BE2C (cell line): Measurements from ENCODE around the gene MT1X.

Experiments used
- DNase-seq: peaks from one replicate; pipeline ENCODE4 v3.0.0-alpha.2; 2020
- H3K27me3 ChIP-seq: fragments of 250-450 bp; sonication (Bioruptor Pico); 2 replicates; pipeline ENCODE4 v1.5.1; 2020; ENCODE audit warnings: mild to moderate bottlenecking
- H3K36me3 ChIP-seq: fragments of 250-450 bp; sonication (Bioruptor Pico); 2 replicates; pipeline ENCODE4 v1.5.1; 2020; ENCODE audit warnings: mild to moderate bottlenecking
- H3K4me1 ChIP-seq: fragments of 250-450 bp; sonication (Bioruptor Pico); 2 replicates; pipeline ENCODE4 v1.5.1; 2020
- H3K4me3 ChIP-seq: 2 replicates; pipeline ENCODE4 v1.5.1; 2011; ENCODE audit warnings: low read depth, low read length
- H3K9me3 ChIP-seq: fragments of 250-450 bp; sonication (Bioruptor Pico); 2 replicates; pipeline ENCODE4 v1.5.1; 2020
- TF ChIP-seq, protein P1 (sequence below): IDR thresholded peaks from 2 replicates; pipeline ENCODE4 v1.5.1; 2012; ENCODE audit warnings: mild to moderate bottlenecking, low read depth, low read length

The MT1X gene

GRCh38 chr16:56722200-56722842 lies 40.1 kb downstream of the MT1X start:
- H3K4me1 ChIP-seq, result no peaks in the 10 kb centered on the region
- no peaks in the 10 kb centered on the region for H3K9me3 ChIP-seq
- H3K36me3 ChIP-seq, result no peaks in the 10 kb centered on the region
- no peak overlapping the region for H3K4me3 ChIP-seq
- DNase-seq, result no peak
- no peaks in the 10 kb centered on the region; the same call in 1 of the 2 replicates for H3K27me3 ChIP-seq
- TF ChIP-seq, protein P1, sequence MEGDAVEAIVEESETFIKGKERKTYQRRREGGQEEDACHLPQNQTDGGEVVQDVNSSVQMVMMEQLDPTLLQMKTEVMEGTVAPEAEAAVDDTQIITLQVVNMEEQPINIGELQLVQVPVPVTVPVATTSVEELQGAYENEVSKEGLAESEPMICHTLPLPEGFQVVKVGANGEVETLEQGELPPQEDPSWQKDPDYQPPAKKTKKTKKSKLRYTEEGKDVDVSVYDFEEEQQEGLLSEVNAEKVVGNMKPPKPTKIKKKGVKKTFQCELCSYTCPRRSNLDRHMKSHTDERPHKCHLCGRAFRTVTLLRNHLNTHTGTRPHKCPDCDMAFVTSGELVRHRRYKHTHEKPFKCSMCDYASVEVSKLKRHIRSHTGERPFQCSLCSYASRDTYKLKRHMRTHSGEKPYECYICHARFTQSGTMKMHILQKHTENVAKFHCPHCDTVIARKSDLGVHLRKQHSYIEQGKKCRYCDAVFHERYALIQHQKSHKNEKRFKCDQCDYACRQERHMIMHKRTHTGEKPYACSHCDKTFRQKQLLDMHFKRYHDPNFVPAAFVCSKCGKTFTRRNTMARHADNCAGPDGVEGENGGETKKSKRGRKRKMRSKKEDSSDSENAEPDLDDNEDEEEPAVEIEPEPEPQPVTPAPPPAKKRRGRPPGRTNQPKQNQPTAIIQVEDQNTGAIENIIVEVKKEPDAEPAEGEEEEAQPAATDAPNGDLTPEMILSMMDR, result no peak

DNA sequence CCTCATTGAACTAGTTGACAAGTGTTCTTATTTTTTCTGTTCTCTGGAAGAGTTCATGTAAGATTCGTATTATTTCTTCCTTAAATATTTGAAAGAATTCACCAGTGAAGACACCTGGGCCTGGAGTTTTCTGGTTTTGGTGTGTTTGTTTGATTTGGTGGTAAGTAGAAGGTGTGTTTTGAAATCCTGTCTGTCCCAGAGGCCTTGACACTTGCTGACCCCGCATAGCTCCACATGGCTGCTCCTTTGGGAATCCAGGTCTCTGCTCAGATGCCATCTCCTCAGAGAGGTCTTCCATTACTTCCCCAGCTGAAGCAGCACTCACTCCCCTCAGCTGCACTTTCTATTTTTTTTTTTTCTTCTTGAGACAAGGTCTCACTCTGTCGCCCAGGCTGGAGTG lies 41.9 kb downstream of the MT1X start:
- Histone ChIP-seq H3K27me3 (no peaks in the 10 kb centered on the region; the same call in 1 of the 2 replicates), H3K4me1 (no peaks in the 10 kb centered on the region), H3K9me3 (no peaks in the 10 kb centered on the region), H3K36me3 (no peaks in the 10 kb centered on the region), H3K4me3 (no peak overlapping the region)
- TF ChIP-seq, protein P1, result no peak
- DNase-seq, result no peak

DNA sequence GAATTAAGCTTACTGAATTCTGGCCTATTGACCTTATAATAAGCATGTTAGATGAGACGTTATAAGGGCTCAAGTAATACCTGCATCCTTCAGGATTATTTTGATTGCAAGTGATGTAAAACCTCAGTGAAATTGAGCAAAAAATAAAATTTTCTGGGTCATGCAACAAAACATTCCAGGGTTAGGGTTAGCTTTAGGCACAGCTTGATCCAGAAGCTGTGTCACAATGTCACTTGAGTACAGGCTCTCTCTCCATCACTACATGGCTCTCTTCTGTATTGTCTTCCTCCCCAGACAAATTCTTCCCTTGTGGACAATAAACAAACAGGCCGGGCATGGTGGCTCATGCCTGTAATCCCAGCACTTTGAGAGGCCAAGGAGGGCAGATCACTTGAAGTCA lies 44.0 kb downstream of the MT1X start:
- Histone ChIP-seq H3K9me3 (no peaks in the 10 kb centered on the region), H3K4me1 (peaks cover 3% of the 10 kb centered on the region; the same call in 1 of the 2 replicates), H3K4me3 (no peak overlapping the region), H3K27me3 (no peaks in the 10 kb centered on the region; the same call in 1 of the 2 replicates), H3K36me3 (no peaks in the 10 kb centered on the region)
- TF ChIP-seq, protein P1, result no peak
- DNase-seq, result no peak

DNA sequence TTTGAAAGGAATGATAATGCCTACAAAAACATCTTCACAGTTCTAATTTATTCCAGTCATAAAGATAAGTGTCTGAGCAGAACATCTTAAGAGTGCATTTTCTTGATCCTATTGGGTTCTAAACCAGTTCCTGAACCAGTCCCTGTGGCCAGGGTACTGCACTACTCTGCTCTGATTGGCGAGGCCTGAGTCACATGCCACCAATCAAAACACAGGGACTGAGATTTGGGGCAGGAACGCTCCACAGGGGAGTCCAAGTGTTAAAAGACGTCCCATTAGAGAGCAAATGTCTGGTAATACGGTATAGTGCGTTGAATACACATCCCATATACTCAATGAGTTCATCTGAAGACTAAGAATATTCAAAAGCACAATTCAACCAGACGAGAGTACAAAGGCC lies 44.7 kb downstream of the MT1X start:
- Histone ChIP-seq H3K36me3 (no peaks in the 10 kb centered on the region), H3K4me3 (no peak overlapping the region), H3K4me1 (peaks cover 3% of the 10 kb centered on the region; the same call in 1 of the 2 replicates), H3K27me3 (no peaks in the 10 kb centered on the region; the same call in 1 of the 2 replicates), H3K9me3 (no peaks in the 10 kb centered on the region)
- DNase-seq, result no peak
- TF ChIP-seq, protein P1, result no peak

- Histone ChIP-seq H3K4me1 (peaks cover 3% of the 10 kb centered on the region; the same call in 1 of the 2 replicates), H3K27me3 (no peaks in the 10 kb centered on the region; the same call in 1 of the 2 replicates), H3K36me3 (no peaks in the 10 kb centered on the region), H3K9me3 (no peaks in the 10 kb centered on the region), H3K4me3 (no peak overlapping the region)
- TF ChIP-seq, protein P1, result no peak
- DNase-seq, result no peak
Observed at GRCh38 chr16:56728027-56728426, 45.8 kb downstream of the MT1X start.

DNA sequence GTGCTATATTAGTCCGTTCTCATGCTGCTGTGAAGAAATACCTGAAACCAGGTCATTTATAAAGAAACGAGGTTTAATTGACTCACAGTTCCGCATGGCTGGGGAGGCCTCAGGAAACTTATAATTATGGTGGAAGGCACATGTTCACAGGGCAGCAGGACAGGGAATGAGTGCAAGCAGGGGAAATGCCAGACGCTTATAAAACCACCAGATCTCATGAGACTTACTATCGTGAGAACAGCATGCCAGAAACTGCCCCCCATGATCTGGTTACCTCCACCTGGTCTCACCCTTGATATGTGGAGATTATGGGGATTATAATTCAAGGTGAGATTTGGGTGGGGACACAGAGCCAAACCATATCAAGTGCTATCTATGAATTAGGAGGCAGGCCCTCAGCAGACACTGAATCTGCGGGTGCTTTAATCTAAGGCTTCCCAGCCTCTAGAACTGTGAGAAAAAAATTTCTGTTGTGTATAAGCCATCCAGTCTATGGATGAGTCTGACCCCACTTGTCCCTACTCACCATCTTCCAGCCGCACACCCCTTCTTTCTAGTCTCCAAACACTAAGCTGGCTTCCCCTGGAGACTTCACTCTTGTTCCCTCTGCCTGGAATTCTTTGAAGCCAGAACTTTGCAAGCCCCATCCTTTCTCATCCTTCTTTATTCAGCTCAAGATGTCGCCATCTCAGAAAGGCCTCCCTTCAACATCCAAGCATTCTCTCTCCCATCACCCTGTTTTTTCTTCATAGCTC lies 46.9 kb downstream of the MT1X start:
- H3K9me3 ChIP-seq, result no peaks in the 10 kb centered on the region
- H3K4me3 ChIP-seq, result peak overlapping the region; percentile 89
- no peaks in the 10 kb centered on the region for H3K27me3 ChIP-seq
- H3K36me3 ChIP-seq, result no peaks in the 10 kb centered on the region
- no peak for DNase-seq
- TF ChIP-seq, protein P1, result no peak
- H3K4me1 ChIP-seq, result peaks cover 3% of the 10 kb centered on the region; the same call in 1 of the 2 replicates
